H1 (cell line): ENCODE data around the gene INSM1. TPM values are rescaled to one million over a fixed set of nuclear protein-coding genes. Genes with fewer than 3 reads are reported as not detected.

Experiments used
- ASH2L ChIP-seq: fragments of 200-600, 300-600 bp; sonication (generic); IDR thresholded peaks from one replicate; pipeline ENCODE4 v1.7.1; 2017; ENCODE audit warnings: low read length
- EGR1 ChIP-seq: IDR thresholded peaks from 2 replicates; pipeline ENCODE4 v1.6.1; 2011; ENCODE audit warnings: low read depth, low read length, borderline replicate concordance
- GABPA ChIP-seq: IDR thresholded peaks from 2 replicates; pipeline ENCODE4 v1.6.1; 2011; ENCODE audit warnings: mild to moderate bottlenecking, low read length, moderate library complexity, borderline replicate concordance; ENCODE audit not compliant: insufficient read depth
- POLR2A ChIP-seq, 2 experiments: IDR thresholded peaks; 1 replicate in 1 of 2; 2 replicates in 1 of 2; pipeline ENCODE4 v1.6.1; 2011; ENCODE audit warnings: low read depth in 2 of 2, low read length in 2 of 2, mild to moderate bottlenecking in 2 of 2; ENCODE audit errors: control extremely low read depth in 1 of 2
- RAD21 ChIP-seq, 2 experiments: IDR thresholded peaks in 1 of 2; conservative IDR thresholded peaks in 1 of 2; 2 replicates each; pipeline ENCODE4 v1.6.1; 2011; ENCODE audit warnings: low read depth in 2 of 2, low read length in 2 of 2, improper control_type of control experiment in 1 of 2, inconsistent platforms in 1 of 2, mild to moderate bottlenecking in 1 of 2, moderate library complexity in 1 of 2
- SIN3A ChIP-seq, 2 experiments: IDR thresholded peaks in 1 of 2; conservative IDR thresholded peaks in 1 of 2; 2 replicates each; pipeline ENCODE4 v1.6.1; 2011 to 2012; ENCODE audit warnings: low read length in 2 of 2, improper control_type of control experiment in 1 of 2, low read depth in 1 of 2, mild to moderate bottlenecking in 1 of 2
- SUZ12 ChIP-seq: fragments of 200-600 bp; sonication (generic); IDR thresholded peaks from 2 replicates; pipeline ENCODE4 v1.6.1; 2012; ENCODE audit warnings: mild to moderate bottlenecking, inconsistent platforms, low read length, moderate library complexity, mixed read lengths
- polyA plus RNA-seq, 7 experiments: library from polyadenylated mRNA; depleted of rRNA in 3 of 7; stranded (reverse) in 5 of 7; unstranded in 2 of 7; fragments of >200 nt in 5 of 7; fragments of 200-250 nt in 2 of 7; gene quantifications; 1 replicate in 5 of 7; 2 replicates in 1 of 7; 4 replicates in 1 of 7; pipeline versions ENCODE4 v1.2.1 to v1.2.3, GENCODE V29; 2011 to 2013; ENCODE audit warnings: missing spikeins in 2 of 7, mixed read lengths in 2 of 7
- total RNA-seq: library from RNA; stranded (reverse); fragmentation: NEBNext Ultra II Directional; extraction: Animal tissue kit (Norgen Biotek cat#: 25700); gene quantifications from 2 replicates; pipeline ENCODE4 v1.2.1, GENCODE V29; 2021

The INSM1 gene
- total and polyA plus RNA-seq, 2 of the 8 experiments (the other 6 are each of a cell fraction or from before 2014, with no cell fraction given) = 0.86 to 2.5 TPM

DNA sequence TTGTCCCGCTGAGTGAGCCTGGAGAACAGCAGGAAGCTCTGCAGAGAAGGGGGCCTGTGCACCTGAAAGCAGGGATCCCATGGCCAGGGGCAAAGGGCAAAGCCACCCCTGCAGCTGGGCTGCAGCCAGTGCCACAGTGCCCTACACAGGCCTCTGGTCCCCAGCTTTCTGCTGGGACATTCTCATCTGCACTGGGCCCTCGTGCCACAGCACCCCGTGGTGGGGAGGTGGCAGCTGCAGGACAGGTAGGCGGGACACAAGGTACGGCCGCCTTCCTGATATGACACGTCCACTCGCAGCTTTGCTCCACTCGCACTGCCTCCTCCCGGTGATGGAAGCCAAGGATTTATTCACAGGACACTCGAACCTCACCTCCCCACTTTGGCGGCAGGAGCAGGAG lies 27.2 kb downstream of the INSM1 start (continued):
- TF ChIP-seq ASH2L (no peak), SUZ12 (no peak), SIN3A (conservative IDR thresholded peaks at IDR 0.05 in 1 of 2, IDR thresholded peaks at IDR 0.05 in 1 of 2; ENCODE audit: low read depth in 1 of 2, low read length in 2 of 2) (no peak), RAD21 (IDR thresholded peaks at IDR 0.05 in 1 of 2, conservative IDR thresholded peaks at IDR 0.05 in 1 of 2; ENCODE audit: low read depth in 2 of 2, low read length in 2 of 2) (no peak), POLR2A (IDR thresholded peaks at IDR 0.05; ENCODE audit: control extremely low read depth in 1 of 2, low read depth in 2 of 2, low read length in 2 of 2) (no peak), EGR1 (no peak), GABPA (no peak)
